HepG2 (cell line): Measurements from ENCODE around the gene C1RL. TPM values are rescaled to one million over a fixed set of nuclear protein-coding genes. Genes with fewer than 3 reads are reported as not detected.

ENCODE experiments used
- EEA1 ChIP-seq: sonication (generic); formaldehyde crosslinking; IDR thresholded peaks from 2 replicates; pipeline ENCODE4 v1.5.1; 2020; ENCODE audit warnings: mild to moderate bottlenecking, missing genetic modification reagents, borderline replicate concordance
- FOXJ3 ChIP-seq: sonication (generic); formaldehyde crosslinking; IDR thresholded peaks from 2 replicates; pipeline ENCODE4 v1.4.0; 2020; ENCODE audit warnings: missing genetic modification reagents, mild to moderate bottlenecking, borderline replicate concordance
- HIVEP1 ChIP-seq: sonication (generic); formaldehyde crosslinking; IDR thresholded peaks from 2 replicates; pipeline ENCODE4 v1.4.0; 2020; ENCODE audit warnings: mild to moderate bottlenecking, missing genetic modification reagents
- MLLT10 ChIP-seq: sonication (generic); formaldehyde crosslinking; IDR thresholded peaks from 2 replicates; pipeline ENCODE4 v1.4.0; 2020; ENCODE audit warnings: missing genetic modification reagents
- NR2F6 ChIP-seq, 2 experiments: IDR thresholded peaks; 2 replicates each; pipeline ENCODE4 v1.6.1; 2016; ENCODE audit warnings: antibody characterized with exemption in 1 of 2, mild to moderate bottlenecking in 1 of 2
- PAWR ChIP-seq: sonication (generic); formaldehyde crosslinking; IDR thresholded peaks from 2 replicates; pipeline ENCODE4 v1.4.0; 2020; ENCODE audit warnings: missing genetic modification reagents, mild to moderate bottlenecking, borderline replicate concordance
- PRPF4 ChIP-seq: fragments of 200-400 bp; formaldehyde crosslinking; IDR thresholded peaks from 2 replicates; pipeline ENCODE4 v1.6.1; 2016; ENCODE audit warnings: low read length, low read depth; ENCODE audit not compliant: poor library complexity, severe bottlenecking
- TCF7 ChIP-seq: sonication (generic); IDR thresholded peaks from 2 replicates; pipeline ENCODE4 v1.6.1; 2016; ENCODE audit warnings: antibody characterized with exemption, low read depth
- ZBTB38 ChIP-seq: sonication (generic); formaldehyde crosslinking; IDR thresholded peaks from 2 replicates; pipeline ENCODE4 v1.5.1; 2020; ENCODE audit warnings: mild to moderate bottlenecking, missing genetic modification reagents
- ZMYM4 ChIP-seq: sonication (generic); formaldehyde crosslinking; IDR thresholded peaks from 2 replicates; pipeline ENCODE4 v1.8.1; 2023; ENCODE audit warnings: mild to moderate bottlenecking, missing genetic modification reagents
- ZNF264 ChIP-seq: sonication (generic); formaldehyde crosslinking; IDR thresholded peaks from 2 replicates; pipeline ENCODE4 v1.4.0; 2020; ENCODE audit warnings: missing genetic modification reagents
- ZNF318 ChIP-seq: sonication (generic); formaldehyde crosslinking; IDR thresholded peaks from 2 replicates; pipeline ENCODE4 v1.4.0; 2020; ENCODE audit warnings: mild to moderate bottlenecking, missing genetic modification reagents
- ZNF367 ChIP-seq: sonication (generic); formaldehyde crosslinking; IDR thresholded peaks from 2 replicates; pipeline ENCODE4 v1.4.0; 2020; ENCODE audit warnings: missing genetic modification reagents, borderline replicate concordance
- ZNF570 ChIP-seq: sonication (generic); formaldehyde crosslinking; IDR thresholded peaks from 2 replicates; pipeline ENCODE4 v1.4.0; 2020; ENCODE audit warnings: mild to moderate bottlenecking, missing genetic modification reagents, borderline replicate concordance
- ZNF749 ChIP-seq: sonication (generic); formaldehyde crosslinking; IDR thresholded peaks from 2 replicates; pipeline ENCODE4 v1.8.0; 2022; ENCODE audit warnings: mild to moderate bottlenecking, missing genetic modification reagents, moderate library complexity, borderline replicate concordance
- ZSCAN29 ChIP-seq: sonication (generic); formaldehyde crosslinking; conservative IDR thresholded peaks from 2 replicates; pipeline ENCODE4 v1.4.0; 2020; ENCODE audit warnings: mild to moderate bottlenecking, missing genetic modification reagents
- ZSCAN30 ChIP-seq: sonication (generic); formaldehyde crosslinking; IDR thresholded peaks from 2 replicates; pipeline ENCODE4 v1.5.0; 2020; ENCODE audit warnings: mild to moderate bottlenecking, missing genetic modification reagents
- polyA plus RNA-seq, 8 experiments: library from polyadenylated mRNA; depleted of rRNA in 3 of 8; stranded (reverse) in 7 of 8; unstranded in 1 of 8; fragments of >200 nt; fragmentation: Illumina TruSeq in 4 of 8; extraction: Trizol in 4 of 8; gene quantifications; 2 replicates each; pipeline versions ENCODE4 v1.2.1 to v1.2.3, GENCODE V29; 2011 to 2016; ENCODE audit warnings: low read depth in 4 of 8, missing spikeins in 1 of 8, mixed read lengths in 1 of 8; ENCODE audit not compliant: insufficient read depth in 1 of 8
- total RNA-seq, 5 experiments: library from RNA; depleted of rRNA; stranded (reverse); fragments of >200 nt; fragmentation: Illumina TruSeq; extraction: Trizol; gene quantifications; 2 replicates each; pipeline ENCODE4 v1.2.3, GENCODE V29; 2016; ENCODE audit warnings: low read depth in 1 of 5
- TF ChIP-seq, protein P1 (sequence below): sonication (generic); formaldehyde crosslinking; IDR thresholded peaks from 2 replicates; pipeline ENCODE4 v1.8.0; 2022; ENCODE audit warnings: mild to moderate bottlenecking, missing genetic modification reagents

The C1RL gene
- total and polyA plus RNA-seq, 2 of the 13 experiments (the other 11 are each of a cell fraction or from before 2014, with no cell fraction given): 28.9 to 53.1 TPM

DNA sequence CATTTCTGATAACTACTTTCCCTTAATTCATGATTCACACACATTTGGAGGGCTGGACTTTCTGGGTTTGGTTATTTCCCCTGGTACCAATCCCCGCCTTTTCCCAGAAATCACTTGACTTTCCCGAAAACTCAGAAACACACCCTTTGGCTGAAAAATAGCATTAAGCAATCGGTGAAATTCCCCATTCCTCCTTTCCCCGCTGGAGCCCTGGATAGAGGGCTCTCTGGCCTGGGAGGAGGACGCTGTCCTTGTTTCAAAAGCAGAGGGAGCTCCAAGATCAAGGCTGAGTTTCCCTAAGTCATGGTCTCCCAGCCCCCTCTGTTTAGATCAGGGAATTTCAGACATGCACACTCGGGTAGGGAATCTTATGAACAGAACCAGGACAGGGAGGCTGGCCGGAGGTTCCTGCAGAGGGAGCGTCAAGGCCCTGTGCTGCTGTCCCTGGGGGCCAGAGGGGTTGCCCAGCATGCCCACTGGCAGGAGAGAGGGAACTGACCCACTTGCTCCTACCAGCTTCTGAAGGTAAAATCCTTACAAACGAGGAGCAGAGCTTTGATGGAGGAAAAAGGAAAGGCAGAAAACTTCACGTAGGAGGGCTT, 48.6 kb downstream of the C1RL start, which contains the start of gene C1S (continued):
- TF ChIP-seq ZSCAN29 (CRISPR knock-in tag): no peak
- no peak for TF ChIP-seq ZNF570 (CRISPR knock-in tag)
- TF ChIP-seq, protein P1, sequence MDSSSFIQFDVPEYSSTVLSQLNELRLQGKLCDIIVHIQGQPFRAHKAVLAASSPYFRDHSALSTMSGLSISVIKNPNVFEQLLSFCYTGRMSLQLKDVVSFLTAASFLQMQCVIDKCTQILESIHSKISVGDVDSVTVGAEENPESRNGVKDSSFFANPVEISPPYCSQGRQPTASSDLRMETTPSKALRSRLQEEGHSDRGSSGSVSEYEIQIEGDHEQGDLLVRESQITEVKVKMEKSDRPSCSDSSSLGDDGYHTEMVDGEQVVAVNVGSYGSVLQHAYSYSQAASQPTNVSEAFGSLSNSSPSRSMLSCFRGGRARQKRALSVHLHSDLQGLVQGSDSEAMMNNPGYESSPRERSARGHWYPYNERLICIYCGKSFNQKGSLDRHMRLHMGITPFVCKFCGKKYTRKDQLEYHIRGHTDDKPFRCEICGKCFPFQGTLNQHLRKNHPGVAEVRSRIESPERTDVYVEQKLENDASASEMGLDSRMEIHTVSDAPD (CRISPR knock-in tag): no peak
- no peak for TF ChIP-seq ZBTB38 (CRISPR knock-in tag)
- no peak for TF ChIP-seq ZSCAN30
- no peak for TF ChIP-seq TCF7
- TF ChIP-seq HIVEP1 (CRISPR knock-in tag): no peak
- no peak for TF ChIP-seq ZNF367 (CRISPR knock-in tag)
- no peak for TF ChIP-seq EEA1
- peak; percentile 47; the same call in 1 of the 2 replicates for TF ChIP-seq NR2F6 (IDR thresholded peaks at IDR 0.05)
- TF ChIP-seq NR2F6 (CRISPR knock-in tag; IDR thresholded peaks at IDR 0.05): 0 out of 2 replicates have a peak, but pooled peaks have one; percentile 24
- no peak for TF ChIP-seq ZNF749 (CRISPR knock-in tag)
- no peak for TF ChIP-seq MLLT10
- TF ChIP-seq FOXJ3 (CRISPR knock-in tag): peak; percentile 29; the same call in 1 of the 2 replicates
- TF ChIP-seq PRPF4: no peak
- TF ChIP-seq ZNF264: no peak
- no peak for TF ChIP-seq PAWR (CRISPR knock-in tag)
- TF ChIP-seq ZNF318 (CRISPR knock-in tag): no peak
- peak; percentile 33 for TF ChIP-seq ZMYM4
